HepG2 (cell line): ENCODE data around the gene RAB27B. TPM values are rescaled to one million over a fixed set of nuclear protein-coding genes. Genes with fewer than 3 reads are reported as not detected.

Experiments used
- ATAC-seq: fragments of 200-7000 bp; cut with Tn5 transposase; 3 replicates; pipeline ENCODE4 v1.9.1; 2020; ENCODE audit warnings: mild to moderate bottlenecking, moderate library complexity
- BruUV-seq: library from RNA; stranded (reverse); fragments of 400-500 nt; replicated peaks from 2 replicates; lab custom pipeline; 2021; lab: Mats Ljungman, UMichigan
- CTCF ChIA-PET: fragments of 300-600 bp; formaldehyde crosslinking; extraction: SDS; loops from one replicate; lab custom pipeline; 2021; ENCODE audit warnings: low total read pairs, inconsistent platforms, low intra/inter-chr PET ratio; lab: Yijun Ruan, JAX
- POLR2A ChIA-PET: fragments of 350-600 bp; sonication (Branson Sonifier 250); formaldehyde crosslinking; loops from one replicate; lab custom pipeline; 2020; ENCODE audit warnings: antibody characterized with exemption, inconsistent platforms; lab: Yijun Ruan, JAX
- DNase-seq: peaks from one replicate; pipeline ENCODE4 v3.0.0-alpha.2; 2015; ENCODE audit warnings: low spot score
- FAIRE-seq: peaks from 3 replicates; lab custom pipeline; 2011; peaks lifted over from hg19 to GRCh38; lab: Jason Lieb, UNC
- H2AFZ ChIP-seq: one replicate; pipeline ENCODE4 v1.6.1; 2011; ENCODE audit warnings: low read length, inconsistent platforms
- H3K27ac ChIP-seq: fragments of 300-600 bp; 3 replicates; pipeline ENCODE4 v1.8.0; 2011; ENCODE audit warnings: mixed run types, mild to moderate bottlenecking, mixed read lengths, low read length, inconsistent platforms; ENCODE audit not compliant: insufficient read depth; ENCODE audit errors: extremely low read length
- H3K27me3 ChIP-seq, 2 experiments: fragments of 200-600 bp in 1 of 2; 2 replicates in 1 of 2; 3 replicates in 1 of 2; pipeline versions ENCODE4 v1.6.0 to v1.8.0; 2011; ENCODE audit warnings: low read length in 2 of 2, mild to moderate bottlenecking in 2 of 2, moderate library complexity in 2 of 2, inconsistent platforms in 1 of 2; ENCODE audit not compliant: insufficient read depth in 2 of 2, control insufficient read depth in 1 of 2
- H3K36me3 ChIP-seq, 2 experiments: fragments of 200-600 bp in 1 of 2; replicated peaks in 1 of 2; 2 replicates in 1 of 2; 3 replicates in 1 of 2; pipeline versions ENCODE4 v1.5.1 to v1.8.0; 2011; ENCODE audit warnings: low read length in 2 of 2, inconsistent platforms in 1 of 2; ENCODE audit not compliant: insufficient read depth in 2 of 2, control insufficient read depth in 1 of 2
- H3K4me1 ChIP-seq: 2 replicates; pipeline ENCODE4 v1.5.1; 2012; ENCODE audit warnings: low read length, inconsistent platforms; ENCODE audit not compliant: insufficient read depth
- H3K4me2 ChIP-seq: 2 replicates; pipeline ENCODE4 v1.6.0; 2011; ENCODE audit warnings: low read depth, low read length, inconsistent platforms
- H3K4me3 ChIP-seq, 3 experiments: fragments of 200-600 bp in 1 of 3; sonication (generic), shearing (Covaris generic) in 1 of 3; replicated peaks in 1 of 3; 2 replicates each; pipeline ENCODE4 v1.5.1; 2011 to 2016; ENCODE audit warnings: low read length in 3 of 3, inconsistent platforms in 2 of 3, low read depth in 2 of 3, mild to moderate bottlenecking in 2 of 3, control low read depth in 1 of 3, mixed read lengths in 1 of 3; ENCODE audit not compliant: insufficient read depth in 1 of 3
- H3K79me2 ChIP-seq: one replicate; pipeline ENCODE4 v1.6.1; 2011; ENCODE audit warnings: low read length, inconsistent platforms; ENCODE audit not compliant: insufficient read depth
- H3K9ac ChIP-seq: 2 replicates; pipeline ENCODE4 v1.6.0; 2011; ENCODE audit warnings: mild to moderate bottlenecking, low read depth, low read length, inconsistent platforms; ENCODE audit not compliant: insufficient read depth
- H3K9me3 ChIP-seq: 2 replicates; pipeline ENCODE4 v1.5.1; 2012; ENCODE audit warnings: mild to moderate bottlenecking, low read length
- H4K20me1 ChIP-seq: 2 replicates; pipeline ENCODE4 v1.6.0; 2011; ENCODE audit warnings: inconsistent platforms, mild to moderate bottlenecking, low read length, moderate library complexity; ENCODE audit not compliant: insufficient read depth
- ATF7-NPFF ChIP-seq: sonication (generic); formaldehyde crosslinking; IDR thresholded peaks from 2 replicates; pipeline ENCODE4 v1.8.1; 2023; ENCODE audit warnings: mild to moderate bottlenecking, low read depth, missing genetic modification reagents, moderate library complexity
- CEBPB ChIP-seq: IDR thresholded peaks from 2 replicates; pipeline ENCODE4 v1.6.1; 2011; ENCODE audit warnings: low read depth, low read length, improper control_type of control experiment, borderline replicate concordance
- ERF ChIP-seq: IDR thresholded peaks from 2 replicates; pipeline ENCODE4 v1.6.1; 2018; ENCODE audit warnings: missing biosample characterization, missing genetic modification reagents
- GATAD1 ChIP-seq: IDR thresholded peaks from 2 replicates; pipeline ENCODE4 v1.6.1; 2016; ENCODE audit warnings: missing genetic modification reagents, missing compliant biosample characterization
- MTA3 ChIP-seq: sonication (generic); formaldehyde crosslinking; IDR thresholded peaks from 2 replicates; pipeline ENCODE4 v1.4.0; 2020; ENCODE audit warnings: missing genetic modification reagents
- MZF1 ChIP-seq: sonication (generic); formaldehyde crosslinking; IDR thresholded peaks from 2 replicates; pipeline ENCODE4 v1.8.1; 2023; ENCODE audit warnings: mild to moderate bottlenecking, missing genetic modification reagents, borderline replicate concordance
- NFYB ChIP-seq: sonication (generic); formaldehyde crosslinking; IDR thresholded peaks from 2 replicates; pipeline ENCODE4 v1.4.0; 2020; ENCODE audit warnings: missing genetic modification reagents
- RARA ChIP-seq: IDR thresholded peaks from 2 replicates; pipeline ENCODE4 v1.6.1; 2016; ENCODE audit warnings: missing genetic modification reagents, missing compliant biosample characterization
- SIN3A ChIP-seq: IDR thresholded peaks from 2 replicates; pipeline ENCODE4 v1.6.1; 2011; ENCODE audit warnings: low read depth, mild to moderate bottlenecking, control low read depth, low read length, borderline replicate concordance
- SP2 ChIP-seq: sonication (generic); formaldehyde crosslinking; IDR thresholded peaks from 2 replicates; pipeline ENCODE4 v1.5.1; 2020; ENCODE audit warnings: mild to moderate bottlenecking, missing genetic modification reagents
- TBP ChIP-seq: sonication (generic); formaldehyde crosslinking; IDR thresholded peaks from 2 replicates; pipeline ENCODE4 v1.5.0; 2020; ENCODE audit warnings: missing genetic modification reagents
- ZNF17 ChIP-seq: sonication (generic); formaldehyde crosslinking; IDR thresholded peaks from 2 replicates; pipeline ENCODE4 v1.5.0; 2020; ENCODE audit warnings: mild to moderate bottlenecking, missing genetic modification reagents
- ZNF382 ChIP-seq: sonication (generic); formaldehyde crosslinking; IDR thresholded peaks from 2 replicates; pipeline ENCODE4 v1.5.0; 2020; ENCODE audit warnings: missing genetic modification reagents, mild to moderate bottlenecking, borderline replicate concordance
- ZSCAN25 ChIP-seq: sonication (generic); formaldehyde crosslinking; IDR thresholded peaks from 2 replicates; pipeline ENCODE4 v1.8.0; 2022; ENCODE audit warnings: mild to moderate bottlenecking, missing genetic modification reagents
- WGBS: methylation state at CpG from one replicate; pipeline ENCODE4 v1.1.6; 2017; ENCODE audit warnings: low lambda C conversion rate; 5-methylcytosine and 5-hydroxymethylcytosine counted together
- in situ Hi-C: cut with HindIII; loops from 2 replicates; pipeline ENCODE4 v1.10.0; 2017; ENCODE audit warnings: low pct_unique_long_range_greater_than_20kb; ENCODE audit not compliant: extremely low pct_ligation_motif_present
- intact Hi-C: fragments of 100-400 bp; cut with micrococcal nuclease; formaldehyde crosslinking; loops from one replicate; pipeline ENCODE4 v1.10.0; 2022; ENCODE audit not compliant: unreplicated experiment
- polyA plus RNA-seq, 8 experiments: library from polyadenylated mRNA; depleted of rRNA in 3 of 8; stranded (reverse) in 7 of 8; unstranded in 1 of 8; fragments of >200 nt; fragmentation: Illumina TruSeq in 4 of 8; extraction: Trizol in 4 of 8; gene quantifications; 2 replicates each; pipeline versions ENCODE4 v1.2.1 to v1.2.3, GENCODE V29; 2011 to 2016; ENCODE audit warnings: low read depth in 4 of 8, missing spikeins in 1 of 8, mixed read lengths in 1 of 8; ENCODE audit not compliant: insufficient read depth in 1 of 8
- total RNA-seq, 5 experiments: library from RNA; depleted of rRNA; stranded (reverse); fragments of >200 nt; fragmentation: Illumina TruSeq; extraction: Trizol; gene quantifications; 2 replicates each; pipeline ENCODE4 v1.2.3, GENCODE V29; 2016; ENCODE audit warnings: low read depth in 1 of 5
- TF ChIP-seq, protein P1 (sequence below): sonication (generic); formaldehyde crosslinking; IDR thresholded peaks from 2 replicates; pipeline ENCODE4 v1.4.0; 2020; ENCODE audit warnings: missing genetic modification reagents
- TF ChIP-seq, protein P2 (sequence below): sonication (generic); formaldehyde crosslinking; IDR thresholded peaks from 2 replicates; pipeline ENCODE4 v1.5.0; 2020; ENCODE audit warnings: missing genetic modification reagents, mild to moderate bottlenecking, borderline replicate concordance
- TF ChIP-seq, protein P3 (sequence below): sonication (generic); formaldehyde crosslinking; IDR thresholded peaks from 2 replicates; pipeline ENCODE4 v1.8.0; 2022; ENCODE audit warnings: missing genetic modification reagents, low read depth, mild to moderate bottlenecking, borderline replicate concordance
- TF ChIP-seq, protein P4 (sequence below): sonication (generic); formaldehyde crosslinking; IDR thresholded peaks from 2 replicates; pipeline ENCODE4 v1.4.0; 2020; ENCODE audit warnings: missing genetic modification reagents, borderline replicate concordance

Gene RAB27B
- total and polyA plus RNA-seq, 2 of the 13 experiments (the other 11 are each of a cell fraction or from before 2014, with no cell fraction given): not detected

DNA sequence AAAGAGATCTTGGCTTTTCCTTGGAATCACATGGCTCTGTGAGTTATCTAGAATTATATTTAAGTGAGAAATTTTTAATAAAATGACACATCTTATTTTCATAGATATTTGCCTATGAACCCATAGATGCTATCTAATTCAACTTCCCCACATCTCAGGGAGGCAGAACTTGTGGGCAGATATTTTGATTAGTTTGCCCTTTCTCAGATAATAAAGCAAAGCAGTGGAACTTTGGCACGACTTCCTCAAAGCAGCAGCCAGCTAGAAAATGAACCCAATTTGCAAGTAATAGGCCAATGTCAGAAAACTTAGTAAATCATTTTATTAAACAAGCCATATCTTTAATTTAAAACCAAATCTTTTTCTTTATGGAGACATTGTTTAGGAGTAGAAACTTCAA is 32.7 kb downstream of the RAB27B start:
- no peak overlapping the region for H2AFZ ChIP-seq
- H3K4me1 ChIP-seq: no peaks in the 10 kb centered on the region
- 0% methylated on average over 1 of the region's 1 CpG for WGBS
- in situ Hi-C loops: no loop called here
- no peak overlapping the region for H3K9ac ChIP-seq
- no peak overlapping the region for H3K4me3 ChIP-seq
- no peak overlapping the region for H3K4me2 ChIP-seq
- ChIA-PET POLR2A (no interaction called here), CTCF (no interaction called here)
- no peaks in the 10 kb centered on the region for H3K79me2 ChIP-seq
- FAIRE-seq (no peak), ATAC-seq (no peak), DNase-seq (no peak)
- intact Hi-C loops: no loop called here
- H3K36me3 ChIP-seq: no peaks in the 10 kb centered on the region
- BruUV-seq: no TSS peak
- H3K27ac ChIP-seq: no peak overlapping the region
- H3K27me3 ChIP-seq: peaks cover 0 to 3% of the 10 kb centered on the region in 2 experiments; a peak in 1 of 5 replicates
- no peaks in the 10 kb centered on the region for H3K9me3 ChIP-seq
- H4K20me1 ChIP-seq: no peaks in the 10 kb centered on the region
- no peak for TF ChIP-seq ZSCAN25 (CRISPR knock-in tag)
- no peak for TF ChIP-seq SIN3A
- TF ChIP-seq TBP (CRISPR knock-in tag): no peak
- no peak for TF ChIP-seq ERF (CRISPR knock-in tag)
- TF ChIP-seq, protein P1, sequence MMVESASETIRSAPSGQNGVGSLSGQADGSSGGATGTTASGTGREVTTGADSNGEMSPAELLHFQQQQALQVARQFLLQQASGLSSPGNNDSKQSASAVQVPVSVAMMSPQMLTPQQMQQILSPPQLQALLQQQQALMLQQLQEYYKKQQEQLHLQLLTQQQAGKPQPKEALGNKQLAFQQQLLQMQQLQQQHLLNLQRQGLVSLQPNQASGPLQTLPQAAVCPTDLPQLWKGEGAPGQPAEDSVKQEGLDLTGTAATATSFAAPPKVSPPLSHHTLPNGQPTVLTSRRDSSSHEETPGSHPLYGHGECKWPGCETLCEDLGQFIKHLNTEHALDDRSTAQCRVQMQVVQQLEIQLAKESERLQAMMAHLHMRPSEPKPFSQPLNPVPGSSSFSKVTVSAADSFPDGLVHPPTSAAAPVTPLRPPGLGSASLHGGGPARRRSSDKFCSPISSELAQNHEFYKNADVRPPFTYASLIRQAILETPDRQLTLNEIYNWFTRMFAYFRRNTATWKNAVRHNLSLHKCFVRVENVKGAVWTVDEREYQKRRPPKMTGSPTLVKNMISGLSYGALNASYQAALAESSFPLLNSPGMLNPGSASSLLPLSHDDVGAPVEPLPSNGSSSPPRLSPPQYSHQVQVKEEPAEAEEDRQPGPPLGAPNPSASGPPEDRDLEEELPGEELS (CRISPR knock-in tag): no peak
- no peak for TF ChIP-seq CEBPB
- TF ChIP-seq ATF7-NPFF: no peak
- TF ChIP-seq, protein P2, sequence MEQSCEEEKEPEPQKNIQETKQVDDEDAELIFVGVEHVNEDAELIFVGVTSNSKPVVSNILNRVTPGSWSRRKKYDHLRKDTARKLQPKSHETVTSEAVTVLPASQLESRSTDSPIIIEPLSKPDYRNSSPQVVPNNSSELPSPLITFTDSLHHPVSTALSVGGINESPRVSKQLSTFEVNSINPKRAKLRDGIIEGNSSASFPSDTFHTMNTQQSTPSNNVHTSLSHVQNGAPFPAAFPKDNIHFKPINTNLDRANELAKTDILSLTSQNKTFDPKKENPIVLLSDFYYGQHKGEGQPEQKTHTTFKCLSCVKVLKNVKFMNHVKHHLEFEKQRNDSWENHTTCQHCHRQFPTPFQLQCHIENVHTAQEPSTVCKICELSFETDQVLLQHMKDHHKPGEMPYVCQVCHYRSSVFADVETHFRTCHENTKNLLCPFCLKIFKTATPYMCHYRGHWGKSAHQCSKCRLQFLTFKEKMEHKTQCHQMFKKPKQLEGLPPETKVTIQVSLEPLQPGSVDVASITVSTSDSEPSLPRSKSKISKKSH: no peak
- TF ChIP-seq, protein P3, sequence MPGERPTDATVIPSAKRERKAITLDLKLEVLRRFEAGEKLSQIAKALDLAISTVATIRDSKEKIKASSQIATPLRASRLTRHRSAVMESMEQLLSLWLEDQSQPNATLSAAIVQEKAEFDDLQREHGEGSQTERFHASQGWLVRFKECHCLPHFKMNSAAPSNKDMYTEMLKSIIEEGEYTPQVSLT (CRISPR knock-in tag): no peak
- no peak for TF ChIP-seq RARA
- no peak for TF ChIP-seq MZF1 (CRISPR knock-in tag)
- no peak for TF ChIP-seq GATAD1 (CRISPR knock-in tag)
- TF ChIP-seq ZNF17 (CRISPR knock-in tag): no peak
- no peak for TF ChIP-seq MTA3 (CRISPR knock-in tag)
- no peak for TF ChIP-seq ZNF382
- no peak for TF ChIP-seq NFYB (CRISPR knock-in tag)
- TF ChIP-seq SP2 (CRISPR knock-in tag): no peak
- TF ChIP-seq, protein P4, sequence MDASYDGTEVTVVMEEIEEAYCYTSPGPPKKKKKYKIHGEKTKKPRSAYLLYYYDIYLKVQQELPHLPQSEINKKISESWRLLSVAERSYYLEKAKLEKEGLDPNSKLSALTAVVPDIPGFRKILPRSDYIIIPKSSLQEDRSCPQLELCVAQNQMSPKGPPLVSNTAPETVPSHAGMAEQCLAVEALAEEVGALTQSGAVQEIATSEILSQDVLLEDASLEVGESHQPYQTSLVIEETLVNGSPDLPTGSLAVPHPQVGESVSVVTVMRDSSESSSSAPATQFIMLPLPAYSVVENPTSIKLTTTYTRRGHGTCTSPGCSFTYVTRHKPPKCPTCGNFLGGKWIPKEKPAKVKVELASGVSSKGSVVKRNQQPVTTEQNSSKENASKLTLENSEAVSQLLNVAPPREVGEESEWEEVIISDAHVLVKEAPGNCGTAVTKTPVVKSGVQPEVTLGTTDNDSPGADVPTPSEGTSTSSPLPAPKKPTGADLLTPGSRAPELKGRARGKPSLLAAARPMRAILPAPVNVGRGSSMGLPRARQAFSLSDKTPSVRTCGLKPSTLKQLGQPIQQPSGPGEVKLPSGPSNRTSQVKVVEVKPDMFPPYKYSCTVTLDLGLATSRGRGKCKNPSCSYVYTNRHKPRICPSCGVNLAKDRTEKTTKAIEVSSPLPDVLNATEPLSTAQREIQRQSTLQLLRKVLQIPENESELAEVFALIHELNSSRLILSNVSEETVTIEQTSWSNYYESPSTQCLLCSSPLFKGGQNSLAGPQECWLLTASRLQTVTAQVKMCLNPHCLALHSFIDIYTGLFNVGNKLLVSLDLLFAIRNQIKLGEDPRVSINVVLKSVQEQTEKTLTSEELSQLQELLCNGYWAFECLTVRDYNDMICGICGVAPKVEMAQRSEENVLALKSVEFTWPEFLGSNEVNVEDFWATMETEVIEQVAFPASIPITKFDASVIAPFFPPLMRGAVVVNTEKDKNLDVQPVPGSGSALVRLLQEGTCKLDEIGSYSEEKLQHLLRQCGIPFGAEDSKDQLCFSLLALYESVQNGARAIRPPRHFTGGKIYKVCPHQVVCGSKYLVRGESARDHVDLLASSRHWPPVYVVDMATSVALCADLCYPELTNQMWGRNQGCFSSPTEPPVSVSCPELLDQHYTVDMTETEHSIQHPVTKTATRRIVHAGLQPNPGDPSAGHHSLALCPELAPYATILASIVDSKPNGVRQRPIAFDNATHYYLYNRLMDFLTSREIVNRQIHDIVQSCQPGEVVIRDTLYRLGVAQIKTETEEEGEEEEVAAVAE (CRISPR knock-in tag): no peak
